ENCODE results near the gene ANXA9. TPM values are rescaled to one million over a fixed set of nuclear protein-coding genes. Genes with fewer than 3 reads are reported as not detected.
A peak's percentile ranks its signal among the peaks of the same experiment; 100 is the strongest.

Gene ANXA9
- total RNA-seq, 1 donor from 2014 or later, result not detected

DNA sequence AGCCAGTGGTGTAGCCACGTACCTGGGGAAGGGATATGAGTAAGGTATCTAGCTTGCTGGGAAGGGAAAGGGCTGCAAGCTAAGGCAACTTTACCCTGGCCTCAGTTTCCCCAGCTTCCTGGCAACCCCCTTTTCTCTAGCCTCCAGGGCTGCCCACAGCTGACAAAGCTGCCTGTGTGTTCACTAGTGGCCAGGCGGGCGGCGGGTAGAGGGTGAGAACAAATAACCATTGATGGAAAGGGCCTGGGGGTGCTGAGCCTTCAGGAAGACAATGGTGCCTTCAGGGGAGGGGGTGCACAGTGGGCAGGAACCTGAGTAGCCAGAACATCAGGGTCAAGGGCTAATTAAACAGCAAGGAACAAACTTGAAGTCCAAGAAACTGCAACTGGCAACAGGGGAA is 13.6 kb upstream of the ANXA9 start:
- peaks cover 28% of the 10 kb centered on the region for H3K4me1 Mint-ChIP-seq (ENCODE audit: low read depth, unreplicated experiment)
- Histone ChIP-seq H2AFZ (ENCODE audit: low read depth, low read length) (no peak overlapping the region), H3K79me2 (ENCODE audit: insufficient read depth, low read length) (peaks cover 63% of the 10 kb centered on the region), H3K4me2 (ENCODE audit: low read length) (no peak overlapping the region), H3K36me3 (ENCODE audit: insufficient read depth, low read length) (peaks cover 37% of the 10 kb centered on the region), H3K27ac (ENCODE audit: low read depth, low read length) (no peak overlapping the region), H3K27me3 (ENCODE audit: insufficient read depth, low read length) (no peaks in the 10 kb centered on the region), H3K9ac (ENCODE audit: low read length) (no peak overlapping the region), H3K4me3 (ENCODE audit: insufficient read depth, low read depth, low read length) (no peak overlapping the region), H4K20me1 (ENCODE audit: insufficient read depth, low read length) (peaks cover 85% of the 10 kb centered on the region), H3K9me3 (ENCODE audit: insufficient read depth, low read depth, low read length) (no peaks in the 10 kb centered on the region), H3K4me1 (ENCODE audit: insufficient read depth, low read length) (peaks cover 27% of the 10 kb centered on the region)
- H3K27me3 Mint-ChIP-seq (ENCODE audit: low read depth, unreplicated experiment), result no peaks in the 10 kb centered on the region
- TF ChIP-seq, protein P1, sequence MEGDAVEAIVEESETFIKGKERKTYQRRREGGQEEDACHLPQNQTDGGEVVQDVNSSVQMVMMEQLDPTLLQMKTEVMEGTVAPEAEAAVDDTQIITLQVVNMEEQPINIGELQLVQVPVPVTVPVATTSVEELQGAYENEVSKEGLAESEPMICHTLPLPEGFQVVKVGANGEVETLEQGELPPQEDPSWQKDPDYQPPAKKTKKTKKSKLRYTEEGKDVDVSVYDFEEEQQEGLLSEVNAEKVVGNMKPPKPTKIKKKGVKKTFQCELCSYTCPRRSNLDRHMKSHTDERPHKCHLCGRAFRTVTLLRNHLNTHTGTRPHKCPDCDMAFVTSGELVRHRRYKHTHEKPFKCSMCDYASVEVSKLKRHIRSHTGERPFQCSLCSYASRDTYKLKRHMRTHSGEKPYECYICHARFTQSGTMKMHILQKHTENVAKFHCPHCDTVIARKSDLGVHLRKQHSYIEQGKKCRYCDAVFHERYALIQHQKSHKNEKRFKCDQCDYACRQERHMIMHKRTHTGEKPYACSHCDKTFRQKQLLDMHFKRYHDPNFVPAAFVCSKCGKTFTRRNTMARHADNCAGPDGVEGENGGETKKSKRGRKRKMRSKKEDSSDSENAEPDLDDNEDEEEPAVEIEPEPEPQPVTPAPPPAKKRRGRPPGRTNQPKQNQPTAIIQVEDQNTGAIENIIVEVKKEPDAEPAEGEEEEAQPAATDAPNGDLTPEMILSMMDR (IDR thresholded peaks at IDR 0.05; ENCODE audit: insufficient read depth, low read depth, low read length), result no peak
- TF ChIP-seq EZH2 (IDR thresholded peaks at IDR 0.05; ENCODE audit: insufficient read depth, low read length), result no peak
- H3K27ac Mint-ChIP-seq (ENCODE audit: unreplicated experiment), result no peak overlapping the region
- no peak for FAIRE-seq
- peaks cover 33% of the 10 kb centered on the region for H3K36me3 Mint-ChIP-seq (ENCODE audit: low read depth, unreplicated experiment)
- H3K4me3 Mint-ChIP-seq (ENCODE audit: unreplicated experiment), result no peak overlapping the region
- H3K9me3 Mint-ChIP-seq (ENCODE audit: unreplicated experiment), result no peaks in the 10 kb centered on the region
- no peak for DNase-seq (ENCODE audit: low read depth)

DNA sequence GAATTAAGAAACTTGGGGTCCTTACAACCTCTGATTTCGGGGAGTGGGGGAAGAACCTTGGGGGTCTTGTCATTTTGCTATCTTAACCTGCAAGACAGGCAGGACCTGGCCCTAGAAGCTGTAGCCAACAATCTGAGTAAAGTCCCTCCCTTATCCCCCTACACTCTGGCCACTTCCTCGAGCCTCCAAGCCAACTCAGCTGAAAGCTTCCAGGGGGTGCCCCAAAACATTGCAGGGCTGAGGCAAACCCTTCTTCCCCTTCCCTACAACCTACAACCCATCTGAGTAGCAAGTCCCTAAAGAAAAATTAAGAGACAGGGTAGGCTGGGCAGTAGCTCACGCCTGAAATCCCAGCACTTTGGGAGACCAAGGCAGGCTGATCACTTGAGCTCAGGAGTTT is 12.5 kb upstream of the ANXA9 start:
- Mint-ChIP-seq H3K27ac (ENCODE audit: unreplicated experiment) (no peak overlapping the region), H3K9me3 (ENCODE audit: unreplicated experiment) (no peaks in the 10 kb centered on the region), H3K27me3 (ENCODE audit: low read depth, unreplicated experiment) (no peaks in the 10 kb centered on the region), H3K4me3 (ENCODE audit: unreplicated experiment) (no peak overlapping the region), H3K36me3 (ENCODE audit: low read depth, unreplicated experiment) (peaks cover 26% of the 10 kb centered on the region), H3K4me1 (ENCODE audit: low read depth, unreplicated experiment) (peaks cover 28% of the 10 kb centered on the region)
- H3K4me3 ChIP-seq (ENCODE audit: insufficient read depth, low read depth, low read length), result no peak overlapping the region
- no peak overlapping the region for H3K4me2 ChIP-seq (ENCODE audit: low read length)
- H3K79me2 ChIP-seq (ENCODE audit: insufficient read depth, low read length), result peaks cover 70% of the 10 kb centered on the region
- no peaks in the 10 kb centered on the region for H3K9me3 ChIP-seq (ENCODE audit: insufficient read depth, low read depth, low read length)
- DNase-seq (ENCODE audit: low read depth) (no peak), FAIRE-seq (no peak)
- TF ChIP-seq EZH2 (IDR thresholded peaks at IDR 0.05; ENCODE audit: insufficient read depth, low read length), result no peak
- TF ChIP-seq, protein P1 (IDR thresholded peaks at IDR 0.05; ENCODE audit: insufficient read depth, low read depth, low read length), result no peak
- no peak overlapping the region for H3K27ac ChIP-seq (ENCODE audit: low read depth, low read length)
- H3K27me3 ChIP-seq (ENCODE audit: insufficient read depth, low read length), result no peaks in the 10 kb centered on the region
- H2AFZ ChIP-seq (ENCODE audit: low read depth, low read length), result no peak overlapping the region
- H3K4me1 ChIP-seq (ENCODE audit: insufficient read depth, low read length), result peaks cover 27% of the 10 kb centered on the region
- H4K20me1 ChIP-seq (ENCODE audit: insufficient read depth, low read length), result peaks cover 81% of the 10 kb centered on the region
- no peak overlapping the region for H3K9ac ChIP-seq (ENCODE audit: low read length)
- H3K36me3 ChIP-seq (ENCODE audit: insufficient read depth, low read length), result peaks cover 26% of the 10 kb centered on the region

DNA sequence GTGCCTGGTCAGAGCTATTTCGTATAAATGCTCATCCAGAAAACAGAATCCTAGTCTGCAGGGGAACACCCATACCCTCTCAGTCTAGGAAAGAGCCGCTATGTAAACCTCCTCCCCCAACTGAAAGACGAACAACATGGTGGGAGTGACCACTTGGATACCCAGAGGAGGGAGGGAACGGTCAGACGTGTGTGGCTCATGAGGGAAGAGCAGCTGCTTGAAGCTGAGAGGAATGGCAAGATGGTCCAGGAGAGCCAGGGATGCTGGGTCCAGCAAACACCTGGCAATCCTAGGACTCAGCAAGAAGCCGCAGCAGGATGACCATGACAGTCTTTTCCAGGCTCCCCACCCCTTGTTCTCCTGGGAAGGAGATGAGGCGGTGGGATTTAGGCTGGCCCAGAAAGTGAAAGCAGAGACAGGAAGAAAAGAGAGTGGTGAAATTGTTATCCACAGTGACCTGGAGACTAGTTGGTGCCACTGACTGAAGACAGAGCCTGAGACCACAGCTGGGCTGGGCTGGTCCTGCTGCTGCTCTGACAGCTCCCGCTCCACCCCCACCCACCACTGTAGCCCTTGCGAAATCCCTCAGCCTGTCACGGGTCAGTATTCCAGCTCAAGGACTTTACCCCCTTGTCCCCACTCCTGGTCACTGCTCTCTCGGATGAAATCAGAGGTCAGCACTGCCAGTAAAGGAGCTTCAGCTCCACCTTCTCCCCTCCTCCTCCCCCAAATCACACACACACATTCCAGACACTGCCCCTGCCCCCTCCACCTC is 11.1 kb upstream of the ANXA9 start:
- H3K4me1 ChIP-seq (ENCODE audit: insufficient read depth, low read length), result peaks cover 27% of the 10 kb centered on the region
- H3K4me3 Mint-ChIP-seq (ENCODE audit: unreplicated experiment), result peak overlapping the region; percentile 88
- peak overlapping the region; percentile 97 for H3K4me2 ChIP-seq (ENCODE audit: low read length)
- H3K79me2 ChIP-seq (ENCODE audit: insufficient read depth, low read length), result peaks cover 70% of the 10 kb centered on the region
- H4K20me1 ChIP-seq (ENCODE audit: insufficient read depth, low read length), result peaks cover 74% of the 10 kb centered on the region
- no peaks in the 10 kb centered on the region for H3K9me3 Mint-ChIP-seq (ENCODE audit: unreplicated experiment)
- peak overlapping the region; percentile 55 for H3K27ac Mint-ChIP-seq (ENCODE audit: unreplicated experiment)
- H3K9ac ChIP-seq (ENCODE audit: low read length), result peak overlapping the region; percentile 18
- H3K27ac ChIP-seq (ENCODE audit: low read depth, low read length), result no peak overlapping the region
- TF ChIP-seq EZH2 (IDR thresholded peaks at IDR 0.05; ENCODE audit: insufficient read depth, low read length), result no peak
- TF ChIP-seq, protein P1 (IDR thresholded peaks at IDR 0.05; ENCODE audit: insufficient read depth, low read depth, low read length), result no peak
- peaks cover 21% of the 10 kb centered on the region for H3K36me3 Mint-ChIP-seq (ENCODE audit: low read depth, unreplicated experiment)
- no peak for FAIRE-seq
- H3K4me1 Mint-ChIP-seq (ENCODE audit: low read depth, unreplicated experiment), result peaks cover 30% of the 10 kb centered on the region
- no peak for DNase-seq (ENCODE audit: low read depth)
- no peak overlapping the region for H2AFZ ChIP-seq (ENCODE audit: low read depth, low read length)
- no peaks in the 10 kb centered on the region for H3K9me3 ChIP-seq (ENCODE audit: insufficient read depth, low read depth, low read length)
- H3K36me3 ChIP-seq (ENCODE audit: insufficient read depth, low read length), result peaks cover 19% of the 10 kb centered on the region
- H3K27me3 ChIP-seq (ENCODE audit: insufficient read depth, low read length), result no peaks in the 10 kb centered on the region
- H3K4me3 ChIP-seq (ENCODE audit: insufficient read depth, low read depth, low read length), result no peak overlapping the region
- no peaks in the 10 kb centered on the region for H3K27me3 Mint-ChIP-seq (ENCODE audit: low read depth, unreplicated experiment)

Measured in astrocyte (in vitro differentiated cells and primary cell).